ENCODE data around the gene DOC2B.
"Not testable (repeated sequence)": the region's sequence is repeated elsewhere in the genome, so short reads cannot be mapped to it uniquely, and the experiment has no call there.

Gene DOC2B

DNA sequence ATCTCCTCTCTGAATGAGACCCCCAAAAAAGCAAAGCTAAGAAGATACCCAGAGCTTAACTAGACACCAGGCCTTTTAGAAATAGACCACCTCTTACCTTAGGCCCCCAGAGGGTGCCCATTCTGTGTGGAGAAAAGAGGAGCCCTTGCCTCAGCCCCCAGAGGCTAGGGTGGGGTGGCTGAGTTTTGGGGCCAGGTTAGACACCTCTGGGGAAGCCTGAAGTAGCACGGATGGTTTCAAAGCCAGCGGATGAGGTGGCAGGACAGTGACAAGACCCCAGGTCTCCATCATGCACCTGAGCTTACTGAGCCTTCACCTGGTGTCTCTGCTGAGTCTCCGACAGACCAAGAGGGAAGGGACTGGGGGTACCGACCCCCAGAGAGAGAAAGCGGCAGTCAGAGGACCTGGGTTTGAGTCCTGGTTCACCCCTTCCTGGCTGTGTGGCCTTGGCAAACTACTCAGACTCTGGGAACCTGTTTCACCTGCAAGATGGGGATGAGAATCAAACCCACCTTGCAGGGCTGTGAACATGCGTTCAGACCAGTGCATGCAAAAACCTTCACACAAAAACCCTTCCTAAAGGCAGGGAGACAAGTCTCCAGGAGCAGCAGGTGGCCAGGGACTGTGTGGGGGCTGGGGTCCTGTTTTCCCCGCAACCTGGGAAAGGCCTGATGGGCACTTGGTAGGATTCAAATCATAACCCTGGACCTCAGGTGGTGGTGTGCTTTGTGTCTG is 36.3 kb downstream of the DOC2B start:
- no peak for DNase-seq (ENCODE audit: low read depth)

DNA sequence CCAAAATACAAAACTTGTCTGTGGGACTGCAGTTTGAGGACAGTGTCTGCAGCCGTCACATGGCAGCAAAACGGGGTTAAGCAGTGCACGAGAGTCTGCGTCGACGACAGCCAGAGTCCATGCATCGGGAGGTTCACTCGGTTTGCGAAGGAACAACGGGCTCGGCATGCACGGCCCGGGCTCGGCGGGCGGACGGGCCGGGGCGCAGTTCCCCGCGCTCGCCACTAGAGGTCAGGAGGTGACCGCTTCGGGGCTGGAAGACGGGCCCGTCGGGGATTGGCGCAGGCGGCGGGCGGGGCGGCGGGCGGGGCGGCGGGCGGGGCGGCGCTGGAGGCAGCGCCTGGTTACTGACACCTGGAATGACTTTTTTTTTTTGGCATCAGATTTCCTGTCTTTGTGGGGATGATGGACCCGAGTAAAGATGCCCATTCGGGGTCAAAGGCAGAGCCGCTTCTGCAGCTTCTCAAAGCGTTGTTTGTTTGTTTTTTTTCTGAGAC is 37.6 kb downstream of the DOC2B start:
- DNase-seq (ENCODE audit: low read depth) = peak; percentile 5

DNA sequence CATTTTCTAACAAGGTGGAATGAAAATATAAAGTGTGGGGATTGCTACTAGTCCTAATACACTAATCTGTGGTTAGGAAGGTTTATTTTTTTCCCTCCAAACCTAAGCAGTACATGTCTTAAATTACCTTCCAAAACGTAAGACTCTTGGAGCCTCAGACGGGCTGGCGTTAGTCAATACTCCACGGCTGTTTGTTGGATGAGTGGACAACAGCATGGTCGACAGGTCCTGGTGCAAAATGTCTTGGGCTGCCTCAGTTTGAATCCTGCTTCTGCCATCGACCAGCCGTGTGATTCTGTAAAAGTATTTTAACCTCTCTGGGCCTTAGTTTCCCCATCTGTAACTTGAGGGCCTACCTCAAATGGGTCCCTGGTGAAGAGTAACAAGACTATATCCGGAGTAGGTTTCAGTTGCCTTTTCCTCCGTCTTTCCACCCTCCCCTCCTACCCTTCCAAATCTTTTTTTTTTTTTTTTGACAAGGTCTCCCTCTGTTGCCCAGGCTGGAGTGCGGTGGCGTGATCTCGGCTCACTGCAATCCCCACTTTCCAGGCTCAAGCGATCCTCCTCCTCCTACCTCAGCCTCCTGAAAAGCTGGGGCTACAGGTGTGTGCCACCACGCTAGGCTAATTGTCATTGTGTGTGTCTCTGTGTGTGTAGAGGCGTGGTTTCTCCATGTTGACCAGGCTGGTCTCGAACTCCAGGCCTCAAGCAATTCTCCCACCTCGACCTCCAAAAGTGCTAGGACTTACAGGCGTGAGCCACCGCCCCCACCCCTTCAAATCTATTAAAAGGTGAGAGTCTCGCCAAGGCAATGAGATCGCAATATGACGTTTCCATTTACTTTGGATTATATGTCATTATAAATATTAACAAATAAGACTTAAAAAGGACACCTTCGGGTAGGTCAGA is 38.3 kb downstream of the DOC2B start:
- no peak for DNase-seq (ENCODE audit: low read depth)

DNA sequence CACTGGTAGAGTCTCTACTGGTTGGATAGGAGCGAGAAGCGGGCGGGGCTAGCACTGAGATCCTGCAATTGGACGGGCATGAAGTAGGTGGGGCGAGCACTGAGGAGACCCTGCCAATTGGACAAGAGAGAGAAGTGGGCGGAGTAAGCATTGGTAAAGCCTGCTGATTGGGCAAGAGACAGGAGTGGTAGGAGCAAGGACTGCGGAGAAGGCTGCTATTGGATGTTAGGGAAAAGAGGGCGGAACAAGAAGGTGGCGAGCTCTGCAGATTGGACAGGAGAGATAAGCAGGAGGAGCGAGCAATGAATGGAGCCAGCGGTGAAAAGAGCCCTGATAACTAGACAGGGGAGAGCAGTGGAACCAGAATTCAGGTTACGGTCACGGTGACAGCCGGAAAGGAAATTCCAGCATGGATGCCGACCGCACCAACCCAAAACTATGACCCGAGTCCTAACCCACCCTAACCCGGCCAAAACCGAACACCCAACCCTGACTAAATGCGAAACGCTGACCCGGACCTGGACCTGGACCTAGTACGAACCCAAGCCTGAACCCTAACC is 39.3 kb downstream of the DOC2B start:
- DNase-seq (ENCODE audit: low read depth) = no peak

DNA sequence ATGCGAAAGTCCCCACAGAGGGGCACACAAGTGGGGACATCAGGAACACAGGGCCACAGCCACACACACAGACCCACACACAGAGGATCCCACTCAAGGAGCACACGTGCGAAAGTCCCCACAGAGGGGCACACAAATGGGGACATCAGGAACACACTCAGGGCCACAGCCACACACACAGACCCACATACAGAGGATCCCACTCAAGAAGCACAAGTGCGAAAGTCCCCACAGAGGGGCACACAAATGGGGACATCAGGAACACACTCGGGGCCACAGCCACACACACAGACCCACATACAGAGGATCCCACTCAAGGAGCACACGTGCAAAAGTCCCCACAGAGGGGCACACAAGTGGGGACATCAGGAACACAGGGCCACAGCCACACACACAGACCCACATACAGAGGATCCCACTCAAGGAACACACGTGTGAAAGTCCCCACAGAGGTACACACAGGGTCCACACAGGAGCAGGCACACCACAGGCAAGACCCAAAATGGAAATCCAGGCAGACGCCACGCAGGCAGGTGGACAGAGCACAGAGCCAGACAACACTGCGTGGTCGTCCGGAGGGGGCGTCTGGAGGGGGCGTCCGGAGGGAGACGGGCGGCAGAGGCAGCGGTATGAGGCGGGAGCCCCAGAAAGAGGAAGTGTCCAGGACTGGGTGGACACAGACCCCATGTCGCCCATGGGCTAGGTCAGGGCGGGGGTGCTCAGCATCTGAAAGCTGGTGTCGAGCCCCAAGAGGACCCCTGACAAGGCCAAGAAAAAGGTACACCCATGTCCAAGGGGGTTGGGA is 41.8 kb downstream of the DOC2B start:
- DNase-seq (ENCODE audit: low read depth) = not testable (repeated sequence)

DNA sequence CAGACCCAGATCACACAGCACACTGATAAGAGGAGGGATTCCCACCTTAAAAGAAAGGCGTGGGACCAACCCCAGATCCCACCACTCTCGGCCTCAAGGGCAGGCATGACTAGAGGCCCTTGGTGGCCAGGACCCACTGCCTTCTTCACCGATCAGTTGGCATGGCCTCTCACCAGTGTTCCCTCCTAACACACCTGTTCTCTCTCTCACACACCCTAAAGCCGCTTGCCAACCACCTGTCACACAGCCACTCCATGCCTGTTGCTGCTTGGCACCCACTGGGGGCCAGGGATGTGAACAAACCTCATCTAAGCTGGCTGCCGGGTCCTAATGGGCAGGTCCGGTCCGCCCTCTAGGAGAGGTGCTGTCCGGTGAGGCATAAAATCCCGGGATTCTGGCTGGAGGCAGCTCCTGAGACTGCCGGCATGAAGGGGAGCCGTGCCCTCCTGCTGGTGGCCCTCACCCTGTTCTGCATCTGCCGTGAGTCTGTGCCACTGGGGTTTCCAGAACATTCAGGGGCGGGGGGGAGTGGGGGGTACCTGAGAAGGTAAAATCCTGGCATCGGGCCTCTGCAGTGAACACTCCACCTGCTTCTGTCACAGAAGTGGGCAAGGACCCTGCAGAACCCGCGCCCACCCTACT is 44.2 kb downstream of the DOC2B start, which contains the start of gene SCGB1C2:
Gene SCGB1C2, plus strand, starts transcription at position 404 of the 642 bp plus-strand sequence. Its CDS starts 22 bp downstream, at position 426.
- DNase-seq (ENCODE audit: low read depth) = not testable (repeated sequence)

DNA sequence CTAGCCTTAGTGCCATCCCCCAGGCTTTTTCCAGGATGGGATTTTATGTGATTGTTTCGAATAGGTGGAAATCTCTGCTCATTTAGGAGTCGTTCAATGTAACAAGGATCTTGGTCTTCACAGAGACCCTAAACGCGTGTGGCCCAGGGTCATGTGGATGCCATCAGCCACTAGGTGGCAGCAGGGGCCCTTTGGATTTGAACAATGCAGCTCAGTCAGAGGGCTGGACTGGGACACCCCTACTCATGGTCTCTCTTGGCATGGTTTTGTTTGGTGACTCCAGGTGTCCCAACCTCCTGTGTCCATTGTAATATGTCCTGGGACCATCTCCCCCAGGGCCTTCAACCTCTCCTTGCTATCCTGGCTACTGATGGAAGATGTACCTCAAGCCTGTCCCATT is 44.9 kb downstream of the DOC2B start:
- DNase-seq (ENCODE audit: low read depth) = not testable (repeated sequence)

DNA sequence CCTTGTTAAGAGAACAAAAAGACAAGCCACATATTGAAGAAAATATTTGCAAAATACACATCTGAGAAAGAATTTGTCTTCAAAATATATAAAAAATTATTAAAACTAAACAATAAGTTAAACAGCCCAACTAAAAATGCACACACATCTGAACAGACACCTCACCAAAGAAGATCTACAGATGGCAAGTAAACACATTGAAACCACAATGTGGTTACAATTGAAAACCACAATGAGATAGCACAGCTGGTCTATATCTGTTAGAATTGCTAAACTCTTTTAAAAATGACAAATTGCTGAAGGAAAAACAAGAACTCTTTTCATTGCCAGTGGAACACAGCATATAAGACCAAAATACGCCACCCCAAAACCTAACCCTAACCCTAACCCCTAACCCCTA is 45.6 kb downstream of the DOC2B start:
- DNase-seq (ENCODE audit: low read depth) = not testable (repeated sequence)

DNA sequence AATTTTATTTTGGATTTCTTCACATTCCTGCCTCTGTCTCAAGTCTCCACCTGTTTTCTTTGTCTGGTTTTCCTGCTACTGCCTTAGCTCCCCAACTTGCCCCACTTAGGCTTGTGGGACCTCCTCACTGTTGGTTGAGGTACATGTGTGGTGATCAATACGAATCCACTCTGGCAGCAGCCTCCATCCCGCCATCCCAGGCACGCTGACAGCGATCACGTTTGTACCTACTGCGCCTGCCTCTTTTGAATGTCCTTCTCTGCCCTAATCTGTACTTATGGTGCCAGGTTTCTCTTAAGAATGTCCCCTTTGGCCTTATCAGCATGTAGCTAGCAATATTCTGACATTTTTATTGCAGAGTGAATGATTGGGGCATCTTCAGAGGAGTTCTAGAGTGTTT is 46.4 kb downstream of the DOC2B start:
- not testable (repeated sequence) for DNase-seq (ENCODE audit: low read depth)

DNA sequence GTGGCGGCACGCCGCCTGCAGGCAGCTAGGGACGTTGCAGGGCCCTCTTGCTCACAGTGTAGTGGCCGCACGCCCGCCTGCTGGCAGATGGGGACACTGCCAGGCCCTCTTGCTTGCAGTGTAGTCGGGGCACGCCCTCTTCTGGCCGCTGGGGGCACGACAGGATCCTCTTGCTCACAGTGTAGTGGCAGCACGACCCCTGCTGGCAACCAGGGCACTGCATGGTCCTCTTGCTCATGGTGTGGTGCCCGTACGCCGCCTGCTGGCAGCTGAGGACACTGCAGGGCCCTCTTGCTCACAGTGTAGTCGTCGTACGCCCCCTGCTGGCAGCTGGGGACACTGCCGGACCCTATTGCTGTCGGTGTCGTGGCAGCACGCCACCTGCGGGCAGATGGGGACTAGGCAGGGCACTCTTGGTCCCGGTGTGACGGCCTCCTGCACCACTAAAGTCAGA is 47.1 kb downstream of the DOC2B start:
- DNase-seq (ENCODE audit: low read depth) = not testable (repeated sequence)

DNA sequence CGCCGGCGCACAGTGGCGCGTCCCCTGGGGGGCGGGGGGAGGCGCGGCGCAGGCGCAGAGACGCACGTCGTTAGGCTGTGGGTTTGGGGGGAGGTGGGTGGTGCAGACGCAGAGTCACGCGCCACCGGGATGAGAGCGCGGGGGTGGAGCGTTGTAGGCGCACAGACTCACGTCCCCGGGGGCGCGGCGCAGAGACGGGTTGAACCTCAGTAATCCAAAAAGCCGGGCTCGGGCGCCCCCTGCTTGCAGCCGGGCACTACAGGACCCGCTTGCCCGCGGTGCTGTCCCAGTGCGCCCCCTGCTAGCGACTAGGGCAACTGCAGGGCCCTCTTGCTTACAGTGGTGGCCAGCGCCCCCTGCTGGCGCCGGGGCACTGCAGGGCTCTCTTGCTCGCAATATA is 47.5 kb downstream of the DOC2B start:
- DNase-seq (ENCODE audit: low read depth) = not testable (repeated sequence)

DNA sequence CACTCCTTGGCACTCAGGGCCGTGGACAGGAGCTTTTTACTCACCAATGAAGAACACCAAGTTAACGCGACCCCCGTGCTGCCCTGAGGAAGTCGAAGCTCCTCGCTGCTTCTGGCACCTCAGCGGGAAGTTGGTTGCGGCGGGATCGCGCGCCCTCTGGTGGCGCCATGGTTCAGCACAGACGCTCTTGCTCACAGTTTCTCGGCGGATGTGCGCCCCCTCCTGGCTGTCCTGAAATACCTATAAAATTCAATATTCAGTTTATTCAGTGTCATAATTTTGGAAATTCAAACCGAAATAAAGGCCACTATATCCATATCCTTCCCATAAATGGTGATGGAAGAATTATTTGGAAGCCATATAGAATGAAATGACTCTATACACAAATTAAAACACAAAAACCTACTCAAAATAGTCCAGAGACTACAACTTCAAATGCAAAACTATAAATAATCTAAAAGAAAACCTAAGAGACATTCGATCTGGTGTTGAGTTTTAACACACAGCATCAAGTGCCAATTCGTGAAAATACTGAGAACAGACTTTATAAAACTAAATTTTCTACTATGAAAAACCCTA is 63.0 kb downstream of the DOC2B start:
- not testable (repeated sequence) for DNase-seq (ENCODE audit: low read depth)

DNA sequence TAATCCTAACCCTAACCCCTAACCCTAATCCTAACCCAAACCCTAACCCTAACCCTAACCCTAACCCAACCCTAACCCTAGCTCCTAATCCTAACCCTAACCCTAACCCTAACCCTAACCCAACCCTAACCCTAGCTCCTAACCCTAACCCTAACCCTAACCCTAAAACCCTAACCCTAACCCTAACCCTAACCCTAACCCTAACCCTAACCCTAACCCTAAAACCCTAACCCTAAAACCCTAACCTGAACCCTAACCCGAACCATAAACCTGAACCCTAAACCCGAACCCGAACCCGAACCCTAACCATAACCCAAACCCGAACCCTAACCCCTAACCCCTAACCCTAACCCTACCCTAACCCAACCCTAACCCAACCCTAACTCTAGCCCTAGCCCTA is 68.3 kb downstream of the DOC2B start:
- not testable (repeated sequence) for DNase-seq (ENCODE audit: low read depth)

Data from CMK (cell line).